NCI-H128 (cell line): ENCODE data around the gene HOXA3.

Experiments
- DNase-seq: peaks from one replicate; lab custom pipeline; 2025; ENCODE audit not compliant: unreplicated experiment; lab: John Stamatoyannopoulos, UW

The HOXA3 gene

GRCh38 chr7:27151931-27152815 is at the start of gene HOXA3:
TSS of gene HOXA3 (minus strand) at chr7:27152583. CDS start at chr7:27110640, 41,943 bp downstream.
- DNase-seq, result no peak

GRCh38 chr7:27201580-27202017 is 49.2 kb upstream of the HOXA3 start:
- no peak for DNase-seq

- no peak for DNase-seq
These were observed 48.6 kb upstream of the HOXA3 start for GRCh38 chr7:27200761-27201579.

GRCh38 chr7:27199849-27200760 is 47.7 kb upstream of the HOXA3 start, which contains the start of gene HOXA13:
TSS of gene HOXA13 (minus strand) at chr7:27200091. CDS start at chr7:27200077, 14 bp downstream.
- peak; percentile 65 for DNase-seq

GRCh38 chr7:27198871-27199801 is 46.8 kb upstream of the HOXA3 start:
- DNase-seq, result no peak

- DNase-seq, result no peak
These were observed 45.9 kb upstream of the HOXA3 start for GRCh38 chr7:27198138-27198841.

GRCh38 chr7:27197137-27198042 is 45.0 kb upstream of the HOXA3 start:
- DNase-seq, result no peak

- peak; percentile 24 for DNase-seq
These were observed 43.9 kb upstream of the HOXA3 start for GRCh38 chr7:27196287-27196767.

- DNase-seq, result no peak
These were observed 42.5 kb upstream of the HOXA3 start for GRCh38 chr7:27194686-27195379.

GRCh38 chr7:27194002-27194352 is 41.6 kb upstream of the HOXA3 start:
- DNase-seq, result no peak

GRCh38 chr7:27193335-27194001 is 41.1 kb upstream of the HOXA3 start:
- DNase-seq, result no peak

- no peak for DNase-seq
These were observed 40.4 kb upstream of the HOXA3 start for GRCh38 chr7:27192546-27193334.

GRCh38 chr7:27191833-27192545 is 39.6 kb upstream of the HOXA3 start:
- DNase-seq, result no peak

- DNase-seq, result no peak
These were observed 38.9 kb upstream of the HOXA3 start for GRCh38 chr7:27191161-27191731.
